WTC11 (cell line): ENCODE measurements around the gene DOCK1.

Experiments used
- CTCF ChIP-seq: fragments of 200-600 bp; IDR thresholded peaks from 2 replicates; pipeline ENCODE4 v1.8.0; 2022; ENCODE audit warnings: antibody characterized with exemption
- E2F1 ChIP-seq: sonication (generic); formaldehyde crosslinking; IDR thresholded peaks from 2 replicates; pipeline ENCODE4 v1.8.0; 2022; ENCODE audit warnings: mild to moderate bottlenecking, missing genetic modification reagents
- ESRRA ChIP-seq: sonication (generic); formaldehyde crosslinking; IDR thresholded peaks from 2 replicates; pipeline ENCODE4 v1.8.1; 2022; ENCODE audit warnings: mild to moderate bottlenecking, missing genetic modification reagents, borderline replicate concordance
- IRF2 ChIP-seq: sonication (generic); formaldehyde crosslinking; IDR thresholded peaks from 2 replicates; pipeline ENCODE4 v1.8.0; 2022; ENCODE audit warnings: low read depth, missing genetic modification reagents, borderline replicate concordance
- KAT7 ChIP-seq: sonication (generic); formaldehyde crosslinking; IDR thresholded peaks from 2 replicates; pipeline ENCODE4 v1.8.1; 2023; ENCODE audit warnings: missing genetic modification reagents, mild to moderate bottlenecking, borderline replicate concordance
- MAX ChIP-seq: sonication (generic); formaldehyde crosslinking; IDR thresholded peaks from 2 replicates; pipeline ENCODE4 v1.8.0; 2022; ENCODE audit warnings: mild to moderate bottlenecking, missing genetic modification reagents
- ZNF232 ChIP-seq: sonication (generic); formaldehyde crosslinking; IDR thresholded peaks from 2 replicates; pipeline ENCODE4 v1.8.0; 2022; ENCODE audit warnings: mild to moderate bottlenecking, missing genetic modification reagents

- no peak for TF ChIP-seq CTCF
- TF ChIP-seq E2F1, result no peak
- no peak for TF ChIP-seq IRF2 (CRISPR knock-in tag)
- no peak for TF ChIP-seq KAT7 (CRISPR knock-in tag)
- no peak for TF ChIP-seq ZNF232 (CRISPR knock-in tag)
- no peak for TF ChIP-seq ESRRA (CRISPR knock-in tag)
- no peak for TF ChIP-seq MAX
Measured at GRCh38 chr10:127009366-127009765, 104.1 kb downstream of the DOCK1 start.
